C4-2B (cell line): ENCODE results near the gene TM6SF1.

Source experiments
- CTCF ChIP-seq: fragments of 450-650 bp; conservative IDR thresholded peaks from 2 replicates; pipeline ENCODE4 v1.5.1; 2017; ENCODE audit warnings: mild to moderate bottlenecking
- ZFX ChIP-seq: fragments of 450-650 bp; IDR thresholded peaks from 2 replicates; pipeline ENCODE4 v1.6.1; 2017

DNA sequence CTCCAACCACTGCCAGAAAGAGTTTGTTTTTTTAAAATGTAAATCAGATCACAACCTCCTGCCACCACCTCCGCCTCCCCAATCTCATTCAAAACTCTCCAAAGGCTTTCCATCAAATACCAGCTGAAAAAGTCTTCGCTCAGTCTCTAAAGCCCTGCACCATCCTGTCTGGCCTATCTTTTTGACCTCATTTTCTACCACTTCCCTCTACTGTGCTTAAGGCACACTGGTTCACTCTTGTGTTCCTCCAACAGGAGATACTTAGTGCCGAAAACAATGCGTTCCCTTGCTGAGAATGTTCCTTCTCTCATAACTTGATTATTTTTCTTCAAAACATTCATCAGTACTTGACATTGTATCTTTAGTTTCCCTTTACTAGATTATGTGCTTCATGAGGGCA is 43.9 kb upstream of the TM6SF1 start:
- TF ChIP-seq CTCF (no peak), ZFX (no peak)
